Omental fat pad (tissue), 4 donors: Measurements from ENCODE around the gene ATAD3A. TPM values are rescaled to one million over a fixed set of nuclear protein-coding genes. Genes with fewer than 3 reads are reported as not detected.
"Not testable (repeated sequence)": the region's sequence is repeated elsewhere in the genome, so short reads cannot be mapped to it uniquely, and the experiment has no call there.

Experiments used
- ATAC-seq: fragments of 150-250 bp; one replicate; pipeline ENCODE4 v1.9.1; 2016; ENCODE audit warnings: mild to moderate bottlenecking, moderate library complexity; ENCODE audit not compliant: low FRiP score
- DNase-seq: peaks from one replicate; pipeline ENCODE4 v3.0.0-alpha.2; 2019; ENCODE audit warnings: low spot score
- total RNA-seq, 4 donors: library from RNA; depleted of rRNA; stranded (reverse); fragments of >200 nt; gene quantifications; one replicate each; pipeline ENCODE4 v1.1.0, GENCODE V29; 2016
- TF ChIP-seq, protein P1 (sequence below), 3 donors: fragments of 450-650 bp; IDR thresholded peaks; one replicate each; pipeline ENCODE4 v1.5.1; 2016 to 2017; ENCODE audit warnings: antibody characterized with exemption in 3 of 3, mild to moderate bottlenecking in 3 of 3, moderate library complexity in 2 of 3

ATAD3A gene
- total RNA-seq, 4 donors from 2014 or later: 17.3 to 38.5 (median 20.7) TPM

DNA sequence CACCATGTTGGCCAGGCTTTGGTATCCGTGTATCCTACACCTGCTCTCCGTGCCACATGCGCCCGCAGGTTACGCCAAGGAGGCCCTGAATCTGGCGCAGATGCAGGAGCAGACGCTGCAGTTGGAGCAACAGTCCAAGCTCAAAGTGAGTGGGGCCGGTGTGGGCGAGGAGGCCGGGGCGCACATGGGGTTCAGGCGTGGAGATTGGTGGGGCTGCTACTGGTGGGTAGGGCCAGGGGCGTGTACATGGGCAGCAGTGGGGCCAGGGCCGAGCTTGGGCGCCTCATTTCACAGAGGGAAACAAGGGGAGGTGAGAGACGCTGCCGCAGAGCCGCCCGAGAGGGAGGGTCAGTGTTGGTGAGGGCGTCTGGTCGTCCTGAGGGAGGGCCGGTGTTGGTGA lies 34.8 kb upstream of the ATAD3A start:
- no peak for ATAC-seq
- DNase-seq: no peak
- TF ChIP-seq, protein P1, sequence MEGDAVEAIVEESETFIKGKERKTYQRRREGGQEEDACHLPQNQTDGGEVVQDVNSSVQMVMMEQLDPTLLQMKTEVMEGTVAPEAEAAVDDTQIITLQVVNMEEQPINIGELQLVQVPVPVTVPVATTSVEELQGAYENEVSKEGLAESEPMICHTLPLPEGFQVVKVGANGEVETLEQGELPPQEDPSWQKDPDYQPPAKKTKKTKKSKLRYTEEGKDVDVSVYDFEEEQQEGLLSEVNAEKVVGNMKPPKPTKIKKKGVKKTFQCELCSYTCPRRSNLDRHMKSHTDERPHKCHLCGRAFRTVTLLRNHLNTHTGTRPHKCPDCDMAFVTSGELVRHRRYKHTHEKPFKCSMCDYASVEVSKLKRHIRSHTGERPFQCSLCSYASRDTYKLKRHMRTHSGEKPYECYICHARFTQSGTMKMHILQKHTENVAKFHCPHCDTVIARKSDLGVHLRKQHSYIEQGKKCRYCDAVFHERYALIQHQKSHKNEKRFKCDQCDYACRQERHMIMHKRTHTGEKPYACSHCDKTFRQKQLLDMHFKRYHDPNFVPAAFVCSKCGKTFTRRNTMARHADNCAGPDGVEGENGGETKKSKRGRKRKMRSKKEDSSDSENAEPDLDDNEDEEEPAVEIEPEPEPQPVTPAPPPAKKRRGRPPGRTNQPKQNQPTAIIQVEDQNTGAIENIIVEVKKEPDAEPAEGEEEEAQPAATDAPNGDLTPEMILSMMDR (IDR thresholded peaks at IDR 0.05): no peak

DNA sequence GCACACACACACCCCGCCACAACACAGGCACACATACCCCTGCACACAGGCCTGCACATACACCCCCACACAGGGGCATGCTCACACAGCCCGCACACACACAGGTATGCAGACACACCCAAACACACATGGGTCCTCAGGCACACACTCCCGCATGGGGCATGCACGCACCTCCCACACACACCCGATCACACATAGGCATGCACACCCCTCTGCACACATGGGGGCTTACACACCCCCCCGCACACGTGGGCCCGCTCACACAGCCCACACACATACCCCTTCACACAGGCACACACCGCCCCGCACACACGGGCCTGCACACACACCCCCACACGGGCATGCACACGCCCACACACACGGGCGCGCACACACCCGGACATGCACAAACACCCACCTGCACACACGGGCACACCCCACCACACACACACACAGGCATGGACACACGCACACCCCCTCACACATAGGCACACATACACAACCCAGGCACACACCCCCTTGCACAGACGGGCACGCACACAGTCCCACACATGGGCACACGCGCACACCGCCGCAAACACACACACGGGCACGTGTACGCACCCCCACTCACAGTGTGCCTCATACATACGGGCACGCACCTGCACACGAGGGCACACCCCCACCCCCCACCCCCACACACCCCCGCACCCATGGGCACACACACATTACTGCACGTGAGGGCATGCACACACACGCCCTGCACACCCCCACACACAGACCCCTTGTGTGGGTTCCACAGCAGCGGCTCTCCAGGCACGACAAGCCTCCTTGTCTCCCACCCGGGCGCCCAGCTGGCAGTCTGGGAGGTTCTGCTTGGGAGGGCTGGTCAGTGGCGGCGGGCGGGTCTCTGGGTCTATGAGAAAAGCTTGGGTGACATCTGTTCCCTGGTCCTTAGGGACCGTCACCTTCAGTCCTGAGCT lies 32.1 kb upstream of the ATAD3A start:
- no peak for ATAC-seq
- TF ChIP-seq, protein P1 (IDR thresholded peaks at IDR 0.05): no peak
- DNase-seq: no peak

DNA sequence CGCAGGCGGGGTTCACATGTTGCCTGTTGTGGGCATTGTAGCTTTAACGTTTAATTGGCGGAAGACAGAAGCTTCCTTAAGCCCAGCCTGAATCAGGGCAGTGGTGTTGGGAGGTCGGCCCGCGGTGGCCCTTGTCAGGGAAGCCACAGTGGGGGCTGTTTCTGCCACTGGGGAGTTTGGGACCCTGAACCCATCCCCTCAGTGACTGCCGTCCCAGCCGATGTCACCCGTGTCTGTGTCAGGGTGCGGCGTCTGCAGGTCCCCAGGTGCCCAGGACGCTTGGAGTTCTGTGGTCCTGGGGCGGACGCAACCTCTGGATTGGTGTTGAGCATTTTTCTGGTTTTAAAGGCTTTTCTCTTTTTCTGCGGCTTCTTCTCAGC lies 31.5 kb upstream of the ATAD3A start:
- not testable (repeated sequence) for DNase-seq, ATAC-seq

DNA sequence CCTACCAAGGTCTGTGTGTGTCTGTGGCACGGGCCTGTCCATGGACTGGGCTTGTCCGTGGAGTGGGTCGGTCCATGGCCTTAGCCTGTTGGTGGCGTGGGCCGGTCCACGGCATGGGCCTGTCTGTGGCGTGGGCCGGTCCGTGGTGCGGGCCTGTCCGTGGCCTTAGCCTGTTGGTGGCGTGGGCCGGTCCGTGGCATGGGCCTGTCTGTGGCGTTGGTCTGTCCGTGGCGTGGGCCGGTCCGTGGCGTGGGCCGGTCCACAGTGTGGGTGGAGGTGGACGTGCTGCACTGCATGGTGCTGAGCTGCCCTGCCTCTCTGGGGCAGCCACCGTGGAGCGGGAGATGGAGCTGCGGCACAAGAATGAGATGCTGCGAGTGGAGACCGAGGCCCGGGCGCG lies 30.2 kb upstream of the ATAD3A start:
- not testable (repeated sequence) for DNase-seq, ATAC-seq

DNA sequence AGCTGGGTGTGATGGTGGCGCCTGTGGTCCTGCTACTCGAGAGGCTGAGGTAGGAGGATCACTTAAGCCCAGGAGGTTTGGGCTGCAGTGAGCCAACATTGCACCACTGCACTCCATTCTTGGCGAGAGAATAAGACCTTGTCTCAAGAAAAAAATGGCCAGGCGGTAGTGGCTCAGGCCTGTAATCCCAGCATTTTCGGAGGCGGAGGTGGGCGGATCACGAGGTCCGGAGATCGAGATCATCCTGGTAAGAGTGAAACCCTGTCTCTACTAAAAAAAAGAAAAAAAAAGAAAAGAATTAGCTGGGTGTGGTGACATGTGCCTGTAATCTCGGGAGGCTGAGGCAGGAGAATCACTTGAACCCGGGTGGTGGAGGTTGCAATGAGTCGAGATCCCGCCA lies 29.1 kb upstream of the ATAD3A start:
- TF ChIP-seq, protein P1 (IDR thresholded peaks at IDR 0.05): no peak
- ATAC-seq (no peak), DNase-seq (no peak)

DNA sequence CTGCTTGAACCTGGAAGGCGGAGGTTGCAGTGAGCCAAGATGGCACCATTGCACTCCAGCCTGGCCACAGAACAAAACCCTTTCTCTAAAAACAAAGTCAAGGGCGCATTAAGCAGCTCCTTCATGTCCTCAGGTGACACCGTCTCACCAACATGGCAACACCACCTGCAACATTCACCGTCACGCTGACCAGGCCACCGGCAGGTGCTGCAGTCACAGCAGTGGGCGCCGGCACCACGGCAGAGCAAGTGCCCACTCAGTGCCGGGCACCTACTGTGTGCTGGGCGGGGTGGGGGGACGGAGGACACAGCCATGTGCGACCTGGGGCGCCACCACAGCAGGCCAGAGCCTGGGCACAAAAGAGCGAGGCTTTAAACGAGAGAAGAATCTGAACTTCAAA lies 28.2 kb upstream of the ATAD3A start:
- DNase-seq (no peak), ATAC-seq (no peak)
- TF ChIP-seq, protein P1 (IDR thresholded peaks at IDR 0.05): no peak

DNA sequence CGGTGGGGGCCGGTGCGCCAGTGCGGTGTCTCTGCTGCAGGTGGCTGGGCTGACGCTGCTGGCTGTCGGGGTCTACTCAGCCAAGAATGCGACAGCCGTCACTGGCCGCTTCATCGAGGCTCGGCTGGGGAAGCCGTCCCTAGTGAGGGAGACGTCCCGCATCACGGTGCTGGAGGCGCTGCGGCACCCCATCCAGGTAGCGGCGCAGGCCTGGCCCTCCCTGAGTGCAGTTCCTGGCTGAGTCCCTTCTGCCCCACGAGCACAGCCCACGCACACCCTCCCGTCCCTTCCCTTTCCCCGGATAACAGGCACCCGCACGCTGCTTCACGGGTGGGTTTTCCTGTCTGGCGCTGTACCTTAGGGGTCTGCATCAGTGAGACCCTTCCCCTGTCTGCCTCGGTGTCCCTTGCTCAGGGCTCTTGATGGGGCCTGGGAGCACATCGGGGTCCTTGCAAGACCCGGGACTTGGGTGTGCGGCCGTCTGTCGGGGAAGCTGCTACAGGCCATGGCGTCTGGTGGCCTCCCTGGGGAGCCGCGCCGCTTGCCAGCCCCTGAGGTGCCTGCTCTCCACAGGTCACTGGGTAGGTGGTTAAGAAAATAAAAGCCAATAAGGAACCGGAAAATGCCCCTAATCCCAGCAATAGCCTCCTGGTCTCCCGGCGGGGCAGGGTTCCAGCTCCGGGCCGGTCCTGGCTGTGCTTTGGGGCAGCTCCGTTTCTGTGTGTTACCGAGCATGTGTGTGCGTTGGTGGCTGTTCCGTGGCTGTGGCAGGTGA lies 26.8 kb upstream of the ATAD3A start:
- not testable (repeated sequence) for DNase-seq, ATAC-seq

DNA sequence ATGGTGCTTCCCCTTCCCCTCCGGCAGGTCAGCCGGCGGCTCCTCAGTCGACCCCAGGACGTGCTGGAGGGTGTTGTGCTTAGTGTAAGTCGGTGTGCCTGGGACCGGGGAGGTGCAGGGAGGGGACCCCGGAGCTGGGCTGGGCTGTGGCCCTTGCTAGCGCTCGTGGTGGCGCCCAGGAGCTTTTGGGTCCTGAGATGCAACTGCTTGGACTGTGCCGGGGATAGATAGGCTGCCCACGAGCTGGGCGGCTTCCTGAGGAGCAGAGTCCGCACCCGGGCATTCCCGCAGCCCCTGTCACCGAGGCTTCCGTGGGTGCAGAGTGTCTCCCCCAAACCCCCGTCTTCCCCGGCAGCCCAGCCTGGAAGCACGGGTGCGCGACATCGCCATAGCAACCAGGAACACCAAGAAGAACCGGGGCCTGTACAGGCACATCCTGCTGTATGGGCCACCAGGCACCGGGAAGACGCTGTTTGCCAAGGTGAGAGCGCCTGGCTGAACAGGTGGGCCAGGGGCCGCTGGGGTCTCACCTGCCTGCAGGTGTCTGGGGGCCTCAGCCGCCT lies 26.1 kb upstream of the ATAD3A start:
- ATAC-seq, DNase-seq: not testable (repeated sequence)

DNA sequence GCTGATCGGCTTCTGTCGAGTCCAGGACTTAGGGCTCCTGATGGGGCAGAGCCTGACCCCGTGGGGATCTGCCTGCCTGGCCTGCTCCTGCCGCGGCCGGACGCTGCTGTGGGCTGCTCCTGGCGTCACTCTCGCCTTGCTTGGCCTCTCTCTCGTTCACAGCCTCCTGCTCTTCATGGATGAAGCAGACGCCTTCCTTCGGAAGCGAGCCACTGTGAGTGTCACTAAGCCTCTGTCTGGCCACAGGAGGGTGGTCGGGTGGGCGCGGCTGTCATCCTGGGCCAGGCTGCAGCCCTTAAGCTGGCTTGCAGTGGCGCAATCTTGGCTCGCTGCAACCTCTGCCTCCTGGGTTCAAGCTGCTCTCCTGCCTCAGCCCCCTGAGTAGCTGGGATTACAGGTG lies 24.3 kb upstream of the ATAD3A start:
- TF ChIP-seq, protein P1 (IDR thresholded peaks at IDR 0.05): no peak
- ATAC-seq (no peak), DNase-seq (no peak)
